PC-3 (cell line): ENCODE measurements around the gene SIL1. TPM values are rescaled to one million over a fixed set of nuclear protein-coding genes. Genes with fewer than 3 reads are reported as not detected.
A peak's percentile ranks its signal among the peaks of the same experiment; 100 is the strongest.

Experiments used
- ATAC-seq: fragments of 200-7000 bp; cut with Tn5 transposase; 2 replicates; pipeline ENCODE4 v1.9.1; 2020; ENCODE audit warnings: mild to moderate bottlenecking, moderate library complexity
- BruUV-seq: library from RNA; stranded (reverse); fragments of 400-500 nt; replicated peaks from 2 replicates; lab custom pipeline; 2021; lab: Mats Ljungman, UMichigan
- CTCF ChIA-PET: fragments of 300-600 bp; sonication (Branson Sonifier 250); formaldehyde crosslinking; loops from one replicate; lab custom pipeline; 2022; ENCODE audit warnings: antibody characterized with exemption; lab: Charles Lee
- POLR2A ChIA-PET: fragments of 300-600 bp; sonication (Branson Sonifier 250); formaldehyde crosslinking; loops from one replicate; lab custom pipeline; 2022; ENCODE audit warnings: antibody characterized with exemption; ENCODE audit not compliant: unreplicated experiment; lab: Charles Lee
- DNase-seq: peaks from one replicate; pipeline ENCODE4 v3.0.0-alpha.2; 2015
- H2AFZ ChIP-seq: fragments of 300-600 bp; sonication (generic); 2 replicates; pipeline ENCODE4 v1.6.0; 2016; ENCODE audit warnings: antibody characterized with exemption, low read length
- H3F3A ChIP-seq: fragments of 300-600 bp; sonication (generic); one replicate; pipeline ENCODE4 v1.6.0; 2017; ENCODE audit warnings: antibody characterized with exemption, low read length, control low read depth, mild to moderate bottlenecking; ENCODE audit not compliant: unreplicated experiment
- H3K27ac ChIP-seq: fragments of 300-600 bp; sonication (generic); 2 replicates; pipeline ENCODE4 v1.5.1; 2016; ENCODE audit warnings: mild to moderate bottlenecking, low read length
- H3K27me3 ChIP-seq: fragments of 300-600 bp; sonication (generic); 2 replicates; pipeline ENCODE4 v1.6.1; 2016; ENCODE audit warnings: low read length, mixed read lengths
- H3K36me3 ChIP-seq: fragments of 300-600 bp; sonication (generic); 2 replicates; pipeline ENCODE4 v1.6.1; 2016; ENCODE audit warnings: low read depth, mixed run types, low read length, mixed read lengths
- H3K4me1 ChIP-seq: fragments of 300-600 bp; sonication (generic); 2 replicates; pipeline ENCODE4 v1.5.1; 2016; ENCODE audit warnings: low read length; ENCODE audit not compliant: insufficient read depth
- H3K4me2 ChIP-seq: fragments of 300-600 bp; sonication (generic); 2 replicates; pipeline ENCODE4 v1.6.0; 2016; ENCODE audit warnings: low read length
- H3K4me3 ChIP-seq: fragments of 300-600 bp; sonication (generic); 2 replicates; pipeline ENCODE4 v1.5.1; 2016; ENCODE audit warnings: mild to moderate bottlenecking, low read length, mixed read lengths
- H3K79me2 ChIP-seq: fragments of 300-600 bp; sonication (generic); 2 replicates; pipeline ENCODE4 v1.6.1; 2017; ENCODE audit warnings: low read length, mixed read lengths
- H3K9ac ChIP-seq: fragments of 300-600 bp; sonication (generic); 2 replicates; pipeline ENCODE4 v1.6.0; 2016; ENCODE audit warnings: mild to moderate bottlenecking, low read length
- H3K9me2 ChIP-seq: fragments of 300-600 bp; sonication (generic); replicated peaks from 2 replicates; pipeline ENCODE4 v1.6.1; 2016; ENCODE audit warnings: mixed run types, low read length, mixed read lengths
- H3K9me3 ChIP-seq: fragments of 300-600 bp; sonication (generic); 2 replicates; pipeline ENCODE4 v1.6.1; 2016; ENCODE audit warnings: low read length, mixed read lengths
- H4K20me1 ChIP-seq: fragments of 300-600 bp; sonication (generic); 2 replicates; pipeline ENCODE4 v1.6.1; 2016; ENCODE audit warnings: low read length, mixed read lengths
- CTCF ChIP-seq: fragments of 300-600 bp; sonication (generic); conservative IDR thresholded peaks from 2 replicates; pipeline ENCODE4 v1.5.1; 2017; ENCODE audit warnings: antibody characterized with exemption, low read depth, mild to moderate bottlenecking, low read length
- EZH2 ChIP-seq: fragments of 300-600 bp; sonication (generic); IDR thresholded peaks from one replicate; pipeline ENCODE4 v1.6.1; 2017; ENCODE audit warnings: antibody characterized with exemption, mild to moderate bottlenecking, low read length; ENCODE audit not compliant: unreplicated experiment
- EZH2phosphoT487 ChIP-seq: fragments of 300-600 bp; sonication (generic); IDR thresholded peaks from 2 replicates; pipeline ENCODE4 v1.6.1; 2018; ENCODE audit warnings: mild to moderate bottlenecking, antibody characterized with exemption, low read length, borderline replicate concordance
- intact Hi-C: fragments of 100-400 bp; cut with micrococcal nuclease; formaldehyde crosslinking; loops from 2 replicates; pipeline ENCODE4 v1.9.0; 2023
- total RNA-seq: library from RNA; depleted of rRNA; stranded (reverse); fragments of >200 nt; gene quantifications from 2 replicates; pipeline ENCODE4 v1.2.3, GENCODE V29; 2014

SIL1 gene
- total RNA-seq, 1 experiment from 2014 or later = 7.9 TPM

GRCh38 chr5:138986186-138986800, 211.9 kb downstream of the SIL1 start:
- H3K9me2 ChIP-seq = no peaks in the 10 kb centered on the region
- no peak overlapping the region for H3K4me2 ChIP-seq
- TF ChIP-seq CTCF (no peak), EZH2phosphoT487 (no peak), EZH2 (no peak)
- ChIA-PET CTCF (interaction anchor here (0.9 kb wide), 1 partner anchor 232 kb away, joined by 5 read pairs; no protein-coding TSS in a partner anchor), POLR2A (interaction anchor here (0.6 kb wide), 1 partner anchor 235 kb away, joined by 3 read pairs; no protein-coding TSS in a partner anchor)
- H3K4me1 ChIP-seq = no peaks in the 10 kb centered on the region
- H2AFZ ChIP-seq = no peak overlapping the region
- peak; percentile 0 for DNase-seq
- intact Hi-C loops = no loop called here
- no peak for ATAC-seq
- no peak overlapping the region for H3K27ac ChIP-seq
- BruUV-seq = no TSS peak
- peaks cover 41% of the 10 kb centered on the region for H3K79me2 ChIP-seq
- no peaks in the 10 kb centered on the region for H3K27me3 ChIP-seq
- H3K4me3 ChIP-seq = no peak overlapping the region
- H3K9me3 ChIP-seq = no peaks in the 10 kb centered on the region
- H3K36me3 ChIP-seq = peaks cover 23% of the 10 kb centered on the region; the same call in 1 of the 2 replicates
- H3K9ac ChIP-seq = no peak overlapping the region
- peaks cover 5% of the 10 kb centered on the region; the same call in 1 of the 2 replicates for H4K20me1 ChIP-seq
- H3F3A ChIP-seq = no peaks in the 10 kb centered on the region

- H3K36me3 ChIP-seq = peaks cover 23% of the 10 kb centered on the region; the same call in 1 of the 2 replicates
- H3K4me1 ChIP-seq = no peaks in the 10 kb centered on the region
- ATAC-seq = no peak
- POLR2A ChIA-PET = interaction anchor here (0.6 kb wide), 1 partner anchor 234 kb away, joined by 3 read pairs; no protein-coding TSS in a partner anchor
- H3K79me2 ChIP-seq = peaks cover 47% of the 10 kb centered on the region
- H3F3A ChIP-seq = no peaks in the 10 kb centered on the region
- intact Hi-C loops = no loop called here
- H2AFZ ChIP-seq = no peak overlapping the region
- H3K9ac ChIP-seq = no peak overlapping the region
- no peak overlapping the region for H3K27ac ChIP-seq
- BruUV-seq = no TSS peak
- H4K20me1 ChIP-seq = peaks cover 6% of the 10 kb centered on the region; the same call in 1 of the 2 replicates
- no peaks in the 10 kb centered on the region for H3K9me3 ChIP-seq
- no peak for TF ChIP-seq EZH2phosphoT487
- TF ChIP-seq CTCF = no peak
- no peak for TF ChIP-seq EZH2
- no peak overlapping the region for H3K4me3 ChIP-seq
- H3K4me2 ChIP-seq = no peak overlapping the region
- CTCF ChIA-PET = interaction anchor here (0.9 kb wide), 1 partner anchor 232 kb away, joined by 5 read pairs; no protein-coding TSS in a partner anchor
- H3K9me2 ChIP-seq = no peaks in the 10 kb centered on the region
- no peaks in the 10 kb centered on the region for H3K27me3 ChIP-seq
- peak; percentile 0 for DNase-seq
Measured at GRCh38 chr5:138985683-138986082, 212.5 kb downstream of the SIL1 start.

GRCh38 chr5:138985256-138985655, 212.9 kb downstream of the SIL1 start:
- intact Hi-C loops = no loop called here
- no peaks in the 10 kb centered on the region for H3K9me3 ChIP-seq
- no peaks in the 10 kb centered on the region for H3K27me3 ChIP-seq
- H3K4me1 ChIP-seq = no peaks in the 10 kb centered on the region
- H3K79me2 ChIP-seq = peaks cover 47% of the 10 kb centered on the region
- no TSS peak for BruUV-seq
- no peak overlapping the region for H3K27ac ChIP-seq
- no peak for ATAC-seq
- TF ChIP-seq CTCF = no peak
- no peak for TF ChIP-seq EZH2phosphoT487
- TF ChIP-seq EZH2 = no peak
- ChIA-PET CTCF (interaction anchor here (0.9 kb wide), 1 partner anchor 231 kb away, joined by 5 read pairs; no protein-coding TSS in a partner anchor), POLR2A (interaction anchor here (0.5 kb wide), 1 partner anchor 221 kb away, joined by 11 read pairs; no protein-coding TSS in a partner anchor)
- peak; percentile 0 for DNase-seq
- H2AFZ ChIP-seq = no peak overlapping the region
- no peak overlapping the region for H3K9ac ChIP-seq
- no peaks in the 10 kb centered on the region for H3F3A ChIP-seq
- no peak overlapping the region for H3K4me2 ChIP-seq
- H3K4me3 ChIP-seq = no peak overlapping the region
- H3K9me2 ChIP-seq = no peaks in the 10 kb centered on the region
- peaks cover 20% of the 10 kb centered on the region; the same call in 1 of the 2 replicates for H3K36me3 ChIP-seq
- H4K20me1 ChIP-seq = peaks cover 6% of the 10 kb centered on the region; the same call in 1 of the 2 replicates
